HepG2 (cell line): Measurements from ENCODE around the gene SMARCD1. TPM values are rescaled to one million over a fixed set of nuclear protein-coding genes. Genes with fewer than 3 reads are reported as not detected.

Source experiments
- ATAC-seq: fragments of 200-7000 bp; cut with Tn5 transposase; 3 replicates; pipeline ENCODE4 v1.9.1; 2020; ENCODE audit warnings: mild to moderate bottlenecking, moderate library complexity
- BruUV-seq: library from RNA; stranded (reverse); fragments of 400-500 nt; replicated peaks from 2 replicates; lab custom pipeline; 2021; lab: Mats Ljungman, UMichigan
- CTCF ChIA-PET: fragments of 300-600 bp; formaldehyde crosslinking; extraction: SDS; loops from one replicate; lab custom pipeline; 2021; ENCODE audit warnings: low total read pairs, inconsistent platforms, low intra/inter-chr PET ratio; lab: Yijun Ruan, JAX
- POLR2A ChIA-PET: fragments of 350-600 bp; sonication (Branson Sonifier 250); formaldehyde crosslinking; loops from one replicate; lab custom pipeline; 2020; ENCODE audit warnings: antibody characterized with exemption, inconsistent platforms; lab: Yijun Ruan, JAX
- DNase-seq: peaks from one replicate; pipeline ENCODE4 v3.0.0-alpha.2; 2015; ENCODE audit warnings: low spot score
- FAIRE-seq: peaks from 3 replicates; lab custom pipeline; 2011; peaks lifted over from hg19 to GRCh38; lab: Jason Lieb, UNC
- H2AFZ ChIP-seq: one replicate; pipeline ENCODE4 v1.6.1; 2011; ENCODE audit warnings: low read length, inconsistent platforms
- H3K27ac ChIP-seq: fragments of 300-600 bp; 3 replicates; pipeline ENCODE4 v1.8.0; 2011; ENCODE audit warnings: mixed run types, mild to moderate bottlenecking, mixed read lengths, low read length, inconsistent platforms; ENCODE audit not compliant: insufficient read depth; ENCODE audit errors: extremely low read length
- H3K27me3 ChIP-seq, 2 experiments: fragments of 200-600 bp in 1 of 2; 2 replicates in 1 of 2; 3 replicates in 1 of 2; pipeline versions ENCODE4 v1.6.0 to v1.8.0; 2011; ENCODE audit warnings: low read length in 2 of 2, mild to moderate bottlenecking in 2 of 2, moderate library complexity in 2 of 2, inconsistent platforms in 1 of 2; ENCODE audit not compliant: insufficient read depth in 2 of 2, control insufficient read depth in 1 of 2
- H3K36me3 ChIP-seq, 2 experiments: fragments of 200-600 bp in 1 of 2; replicated peaks in 1 of 2; 2 replicates in 1 of 2; 3 replicates in 1 of 2; pipeline versions ENCODE4 v1.5.1 to v1.8.0; 2011; ENCODE audit warnings: low read length in 2 of 2, inconsistent platforms in 1 of 2; ENCODE audit not compliant: insufficient read depth in 2 of 2, control insufficient read depth in 1 of 2
- H3K4me1 ChIP-seq: 2 replicates; pipeline ENCODE4 v1.5.1; 2012; ENCODE audit warnings: low read length, inconsistent platforms; ENCODE audit not compliant: insufficient read depth
- H3K4me2 ChIP-seq: 2 replicates; pipeline ENCODE4 v1.6.0; 2011; ENCODE audit warnings: low read depth, low read length, inconsistent platforms
- H3K4me3 ChIP-seq, 3 experiments: fragments of 200-600 bp in 1 of 3; sonication (generic), shearing (Covaris generic) in 1 of 3; replicated peaks in 1 of 3; 2 replicates each; pipeline ENCODE4 v1.5.1; 2011 to 2016; ENCODE audit warnings: low read length in 3 of 3, inconsistent platforms in 2 of 3, low read depth in 2 of 3, mild to moderate bottlenecking in 2 of 3, control low read depth in 1 of 3, mixed read lengths in 1 of 3; ENCODE audit not compliant: insufficient read depth in 1 of 3
- H3K79me2 ChIP-seq: one replicate; pipeline ENCODE4 v1.6.1; 2011; ENCODE audit warnings: low read length, inconsistent platforms; ENCODE audit not compliant: insufficient read depth
- H3K9ac ChIP-seq: 2 replicates; pipeline ENCODE4 v1.6.0; 2011; ENCODE audit warnings: mild to moderate bottlenecking, low read depth, low read length, inconsistent platforms; ENCODE audit not compliant: insufficient read depth
- H3K9me3 ChIP-seq: 2 replicates; pipeline ENCODE4 v1.5.1; 2012; ENCODE audit warnings: mild to moderate bottlenecking, low read length
- H4K20me1 ChIP-seq: 2 replicates; pipeline ENCODE4 v1.6.0; 2011; ENCODE audit warnings: inconsistent platforms, mild to moderate bottlenecking, low read length, moderate library complexity; ENCODE audit not compliant: insufficient read depth
- JUNB ChIP-seq: sonication (generic); formaldehyde crosslinking; IDR thresholded peaks from 2 replicates; pipeline ENCODE4 v1.8.0; 2022; ENCODE audit warnings: missing genetic modification reagents, mild to moderate bottlenecking, borderline replicate concordance
- NBN ChIP-seq: fragments of 450-650 bp; conservative IDR thresholded peaks from 2 replicates; pipeline ENCODE4 v1.6.1; 2017
- RFXAP ChIP-seq: sonication (generic); formaldehyde crosslinking; IDR thresholded peaks from 2 replicates; pipeline ENCODE4 v1.4.0; 2020; ENCODE audit warnings: missing genetic modification reagents, borderline replicate concordance
- WGBS: methylation state at CpG from one replicate; pipeline ENCODE4 v1.1.6; 2017; ENCODE audit warnings: low lambda C conversion rate; 5-methylcytosine and 5-hydroxymethylcytosine counted together
- in situ Hi-C: cut with HindIII; loops from 2 replicates; pipeline ENCODE4 v1.10.0; 2017; ENCODE audit warnings: low pct_unique_long_range_greater_than_20kb; ENCODE audit not compliant: extremely low pct_ligation_motif_present
- intact Hi-C: fragments of 100-400 bp; cut with micrococcal nuclease; formaldehyde crosslinking; loops from one replicate; pipeline ENCODE4 v1.10.0; 2022; ENCODE audit not compliant: unreplicated experiment
- polyA plus RNA-seq, 8 experiments: library from polyadenylated mRNA; depleted of rRNA in 3 of 8; stranded (reverse) in 7 of 8; unstranded in 1 of 8; fragments of >200 nt; fragmentation: Illumina TruSeq in 4 of 8; extraction: Trizol in 4 of 8; gene quantifications; 2 replicates each; pipeline versions ENCODE4 v1.2.1 to v1.2.3, GENCODE V29; 2011 to 2016; ENCODE audit warnings: low read depth in 4 of 8, missing spikeins in 1 of 8, mixed read lengths in 1 of 8; ENCODE audit not compliant: insufficient read depth in 1 of 8
- total RNA-seq, 5 experiments: library from RNA; depleted of rRNA; stranded (reverse); fragments of >200 nt; fragmentation: Illumina TruSeq; extraction: Trizol; gene quantifications; 2 replicates each; pipeline ENCODE4 v1.2.3, GENCODE V29; 2016; ENCODE audit warnings: low read depth in 1 of 5
- TF ChIP-seq, protein P1 (sequence below): IDR thresholded peaks from 2 replicates; pipeline ENCODE4 v1.6.1; 2012; ENCODE audit warnings: low read depth, low read length, improper control_type of control experiment
- TF ChIP-seq, protein P2 (sequence below), 2 experiments: IDR thresholded peaks; 2 replicates each; pipeline ENCODE4 v1.6.1; 2011 to 2012; ENCODE audit warnings: low read length in 2 of 2, borderline replicate concordance in 1 of 2, low read depth in 1 of 2, mild to moderate bottlenecking in 1 of 2, moderate library complexity in 1 of 2
- TF ChIP-seq, protein P3 (sequence below): sonication (generic); formaldehyde crosslinking; IDR thresholded peaks from 2 replicates; pipeline ENCODE4 v1.4.0; 2020; ENCODE audit warnings: missing genetic modification reagents
- TF ChIP-seq, protein P4 (sequence below): sonication (generic); formaldehyde crosslinking; IDR thresholded peaks from 2 replicates; pipeline ENCODE4 v1.5.0; 2020; ENCODE audit warnings: mild to moderate bottlenecking, missing genetic modification reagents, borderline replicate concordance

SMARCD1 gene
- total and polyA plus RNA-seq, 2 of the 13 experiments (the other 11 are each of a cell fraction or from before 2014, with no cell fraction given): 51.7 to 54.6 TPM

DNA sequence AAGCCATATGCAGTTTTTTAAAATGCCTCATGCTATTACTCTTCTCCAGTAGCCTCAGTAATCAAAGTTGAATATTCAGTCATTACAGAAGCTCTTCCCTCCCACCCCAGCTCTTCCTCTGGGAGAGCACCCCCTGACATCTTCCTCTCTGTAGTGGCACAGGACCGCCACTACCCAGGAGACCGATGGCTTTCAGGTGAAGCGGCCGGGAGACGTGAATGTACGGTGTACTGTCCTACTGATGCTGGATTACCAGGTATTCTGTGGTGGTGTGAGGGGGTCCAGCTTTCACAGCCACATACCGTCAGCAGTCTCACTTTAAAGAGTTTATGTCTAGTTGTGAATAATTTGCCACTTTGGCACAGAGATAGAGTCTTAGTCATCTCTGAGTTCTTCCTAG lies 4.6 kb downstream of the SMARCD1 start:
- DNase-seq (no peak), FAIRE-seq (no peak), ATAC-seq (no peak)
- 95% methylated on average over 7 of the region's 7 CpGs for WGBS
- H3K79me2 ChIP-seq: peaks cover 15% of the 10 kb centered on the region
- peaks cover 21 to 60% of the 10 kb centered on the region in 2 experiments for H3K36me3 ChIP-seq
- peaks cover 4% of the 10 kb centered on the region; the same call in 1 of the 2 replicates for H4K20me1 ChIP-seq
- in situ Hi-C loops: no loop called here
- no peak overlapping the region for H3K9ac ChIP-seq
- ChIA-PET POLR2A (interaction anchor here (1.4 kb wide), 1 partner anchor 14 kb away, joined by 4 read pairs; the partner anchor contains the start of gene GPD1), CTCF (no interaction called here)
- BruUV-seq: no TSS peak
- no peak overlapping the region for H3K4me2 ChIP-seq
- H2AFZ ChIP-seq: no peak overlapping the region
- H3K9me3 ChIP-seq: no peaks in the 10 kb centered on the region
- intact Hi-C loops: no loop called here
- no peak overlapping the region for H3K4me3 ChIP-seq
- H3K4me1 ChIP-seq: peaks cover 38% of the 10 kb centered on the region
- H3K27me3 ChIP-seq: no peaks in the 10 kb centered on the region
- H3K27ac ChIP-seq: no peak overlapping the region
- no peak for TF ChIP-seq NBN
- TF ChIP-seq, protein P1, sequence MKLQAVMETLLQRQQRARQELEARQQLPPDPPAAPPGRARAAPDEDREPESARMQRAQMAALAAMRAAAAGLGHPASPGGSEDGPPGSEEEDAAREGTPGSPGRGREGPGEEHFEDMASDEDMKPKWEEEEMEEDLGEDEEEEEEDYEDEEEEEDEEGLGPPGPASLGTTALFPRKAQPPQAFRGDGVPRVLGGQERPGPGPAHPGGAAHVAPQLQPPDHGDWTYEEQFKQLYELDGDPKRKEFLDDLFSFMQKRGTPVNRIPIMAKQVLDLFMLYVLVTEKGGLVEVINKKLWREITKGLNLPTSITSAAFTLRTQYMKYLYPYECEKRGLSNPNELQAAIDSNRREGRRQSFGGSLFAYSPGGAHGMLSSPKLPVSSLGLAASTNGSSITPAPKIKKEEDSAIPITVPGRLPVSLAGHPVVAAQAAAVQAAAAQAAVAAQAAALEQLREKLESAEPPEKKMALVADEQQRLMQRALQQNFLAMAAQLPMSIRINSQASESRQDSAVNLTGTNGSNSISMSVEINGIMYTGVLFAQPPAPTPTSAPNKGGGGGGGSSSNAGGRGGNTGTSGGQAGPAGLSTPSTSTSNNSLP: no peak
- TF ChIP-seq, protein P2, sequence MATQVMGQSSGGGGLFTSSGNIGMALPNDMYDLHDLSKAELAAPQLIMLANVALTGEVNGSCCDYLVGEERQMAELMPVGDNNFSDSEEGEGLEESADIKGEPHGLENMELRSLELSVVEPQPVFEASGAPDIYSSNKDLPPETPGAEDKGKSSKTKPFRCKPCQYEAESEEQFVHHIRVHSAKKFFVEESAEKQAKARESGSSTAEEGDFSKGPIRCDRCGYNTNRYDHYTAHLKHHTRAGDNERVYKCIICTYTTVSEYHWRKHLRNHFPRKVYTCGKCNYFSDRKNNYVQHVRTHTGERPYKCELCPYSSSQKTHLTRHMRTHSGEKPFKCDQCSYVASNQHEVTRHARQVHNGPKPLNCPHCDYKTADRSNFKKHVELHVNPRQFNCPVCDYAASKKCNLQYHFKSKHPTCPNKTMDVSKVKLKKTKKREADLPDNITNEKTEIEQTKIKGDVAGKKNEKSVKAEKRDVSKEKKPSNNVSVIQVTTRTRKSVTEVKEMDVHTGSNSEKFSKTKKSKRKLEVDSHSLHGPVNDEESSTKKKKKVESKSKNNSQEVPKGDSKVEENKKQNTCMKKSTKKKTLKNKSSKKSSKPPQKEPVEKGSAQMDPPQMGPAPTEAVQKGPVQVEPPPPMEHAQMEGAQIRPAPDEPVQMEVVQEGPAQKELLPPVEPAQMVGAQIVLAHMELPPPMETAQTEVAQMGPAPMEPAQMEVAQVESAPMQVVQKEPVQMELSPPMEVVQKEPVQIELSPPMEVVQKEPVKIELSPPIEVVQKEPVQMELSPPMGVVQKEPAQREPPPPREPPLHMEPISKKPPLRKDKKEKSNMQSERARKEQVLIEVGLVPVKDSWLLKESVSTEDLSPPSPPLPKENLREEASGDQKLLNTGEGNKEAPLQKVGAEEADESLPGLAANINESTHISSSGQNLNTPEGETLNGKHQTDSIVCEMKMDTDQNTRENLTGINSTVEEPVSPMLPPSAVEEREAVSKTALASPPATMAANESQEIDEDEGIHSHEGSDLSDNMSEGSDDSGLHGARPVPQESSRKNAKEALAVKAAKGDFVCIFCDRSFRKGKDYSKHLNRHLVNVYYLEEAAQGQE (IDR thresholded peaks at IDR 0.05; ENCODE audit: borderline replicate concordance in 1 of 2, low read depth in 1 of 2, low read length in 2 of 2): no peak
- no peak for TF ChIP-seq JUNB (CRISPR knock-in tag)
- TF ChIP-seq, protein P3, sequence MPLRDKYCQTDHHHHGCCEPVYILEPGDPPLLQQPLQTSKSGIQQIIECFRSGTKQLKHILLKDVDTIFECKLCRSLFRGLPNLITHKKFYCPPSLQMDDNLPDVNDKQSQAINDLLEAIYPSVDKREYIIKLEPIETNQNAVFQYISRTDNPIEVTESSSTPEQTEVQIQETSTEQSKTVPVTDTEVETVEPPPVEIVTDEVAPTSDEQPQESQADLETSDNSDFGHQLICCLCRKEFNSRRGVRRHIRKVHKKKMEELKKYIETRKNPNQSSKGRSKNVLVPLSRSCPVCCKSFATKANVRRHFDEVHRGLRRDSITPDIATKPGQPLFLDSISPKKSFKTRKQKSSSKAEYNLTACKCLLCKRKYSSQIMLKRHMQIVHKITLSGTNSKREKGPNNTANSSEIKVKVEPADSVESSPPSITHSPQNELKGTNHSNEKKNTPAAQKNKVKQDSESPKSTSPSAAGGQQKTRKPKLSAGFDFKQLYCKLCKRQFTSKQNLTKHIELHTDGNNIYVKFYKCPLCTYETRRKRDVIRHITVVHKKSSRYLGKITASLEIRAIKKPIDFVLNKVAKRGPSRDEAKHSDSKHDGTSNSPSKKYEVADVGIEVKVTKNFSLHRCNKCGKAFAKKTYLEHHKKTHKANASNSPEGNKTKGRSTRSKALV: no peak
- no peak for TF ChIP-seq RFXAP (CRISPR knock-in tag)
- TF ChIP-seq, protein P4, sequence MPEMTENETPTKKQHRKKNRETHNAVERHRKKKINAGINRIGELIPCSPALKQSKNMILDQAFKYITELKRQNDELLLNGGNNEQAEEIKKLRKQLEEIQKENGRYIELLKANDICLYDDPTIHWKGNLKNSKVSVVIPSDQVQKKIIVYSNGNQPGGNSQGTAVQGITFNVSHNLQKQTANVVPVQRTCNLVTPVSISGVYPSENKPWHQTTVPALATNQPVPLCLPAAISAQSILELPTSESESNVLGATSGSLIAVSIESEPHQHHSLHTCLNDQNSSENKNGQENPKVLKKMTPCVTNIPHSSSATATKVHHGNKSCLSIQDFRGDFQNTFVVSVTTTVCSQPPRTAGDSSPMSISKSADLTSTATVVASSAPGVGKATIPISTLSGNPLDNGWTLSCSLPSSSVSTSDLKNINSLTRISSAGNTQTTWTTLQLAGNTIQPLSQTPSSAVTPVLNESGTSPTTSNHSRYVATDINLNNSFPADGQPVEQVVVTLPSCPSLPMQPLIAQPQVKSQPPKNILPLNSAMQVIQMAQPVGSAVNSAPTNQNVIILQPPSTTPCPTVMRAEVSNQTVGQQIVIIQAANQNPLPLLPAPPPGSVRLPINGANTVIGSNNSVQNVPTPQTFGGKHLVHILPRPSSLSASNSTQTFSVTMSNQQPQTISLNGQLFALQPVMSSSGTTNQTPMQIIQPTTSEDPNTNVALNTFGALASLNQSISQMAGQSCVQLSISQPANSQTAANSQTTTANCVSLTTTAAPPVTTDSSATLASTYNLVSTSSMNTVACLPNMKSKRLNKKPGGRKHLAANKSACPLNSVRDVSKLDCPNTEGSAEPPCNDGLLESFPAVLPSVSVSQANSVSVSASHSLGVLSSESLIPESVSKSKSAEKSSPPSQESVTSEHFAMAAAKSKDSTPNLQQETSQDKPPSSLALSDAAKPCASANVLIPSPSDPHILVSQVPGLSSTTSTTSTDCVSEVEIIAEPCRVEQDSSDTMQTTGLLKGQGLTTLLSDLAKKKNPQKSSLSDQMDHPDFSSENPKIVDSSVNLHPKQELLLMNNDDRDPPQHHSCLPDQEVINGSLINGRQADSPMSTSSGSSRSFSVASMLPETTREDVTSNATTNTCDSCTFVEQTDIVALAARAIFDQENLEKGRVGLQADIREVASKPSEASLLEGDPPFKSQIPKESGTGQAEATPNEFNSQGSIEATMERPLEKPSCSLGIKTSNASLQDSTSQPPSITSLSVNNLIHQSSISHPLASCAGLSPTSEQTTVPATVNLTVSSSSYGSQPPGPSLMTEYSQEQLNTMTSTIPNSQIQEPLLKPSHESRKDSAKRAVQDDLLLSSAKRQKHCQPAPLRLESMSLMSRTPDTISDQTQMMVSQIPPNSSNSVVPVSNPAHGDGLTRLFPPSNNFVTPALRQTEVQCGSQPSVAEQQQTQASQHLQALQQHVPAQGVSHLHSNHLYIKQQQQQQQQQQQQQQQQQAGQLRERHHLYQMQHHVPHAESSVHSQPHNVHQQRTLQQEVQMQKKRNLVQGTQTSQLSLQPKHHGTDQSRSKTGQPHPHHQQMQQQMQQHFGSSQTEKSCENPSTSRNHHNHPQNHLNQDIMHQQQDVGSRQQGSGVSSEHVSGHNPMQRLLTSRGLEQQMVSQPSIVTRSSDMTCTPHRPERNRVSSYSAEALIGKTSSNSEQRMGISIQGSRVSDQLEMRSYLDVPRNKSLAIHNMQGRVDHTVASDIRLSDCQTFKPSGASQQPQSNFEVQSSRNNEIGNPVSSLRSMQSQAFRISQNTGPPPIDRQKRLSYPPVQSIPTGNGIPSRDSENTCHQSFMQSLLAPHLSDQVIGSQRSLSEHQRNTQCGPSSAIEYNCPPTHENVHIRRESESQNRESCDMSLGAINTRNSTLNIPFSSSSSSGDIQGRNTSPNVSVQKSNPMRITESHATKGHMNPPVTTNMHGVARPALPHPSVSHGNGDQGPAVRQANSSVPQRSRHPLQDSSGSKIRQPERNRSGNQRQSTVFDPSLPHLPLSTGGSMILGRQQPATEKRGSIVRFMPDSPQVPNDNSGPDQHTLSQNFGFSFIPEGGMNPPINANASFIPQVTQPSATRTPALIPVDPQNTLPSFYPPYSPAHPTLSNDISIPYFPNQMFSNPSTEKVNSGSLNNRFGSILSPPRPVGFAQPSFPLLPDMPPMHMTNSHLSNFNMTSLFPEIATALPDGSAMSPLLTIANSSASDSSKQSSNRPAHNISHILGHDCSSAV: no peak
